Muscle layer of colon (tissue), 2 donors: Measurements from ENCODE around the gene ATG16L2.
"Not testable (repeated sequence)": the region's sequence is repeated elsewhere in the genome, so short reads cannot be mapped to it uniquely, and the experiment has no call there.

Source experiments
- H3K27ac ChIP-seq: one replicate; pipeline ENCODE4 v1.7.0; 2013; ENCODE audit warnings: low read depth, mild to moderate bottlenecking, low read length, moderate library complexity
- H3K27me3 ChIP-seq, 2 donors: one replicate each; pipeline ENCODE4 v1.7.0; 2013; ENCODE audit warnings: low read length in 2 of 2, mild to moderate bottlenecking in 2 of 2; ENCODE audit not compliant: insufficient read depth in 2 of 2, control insufficient read depth in 1 of 2
- H3K36me3 ChIP-seq: one replicate; pipeline ENCODE4 v1.7.0; 2013; ENCODE audit warnings: mild to moderate bottlenecking, low read length; ENCODE audit not compliant: insufficient read depth
- H3K4me1 ChIP-seq: one replicate; pipeline ENCODE4 v1.7.0; 2013; ENCODE audit warnings: mild to moderate bottlenecking, low read length; ENCODE audit not compliant: insufficient read depth
- H3K4me3 ChIP-seq, 2 donors: one replicate each; pipeline ENCODE4 v1.7.0; 2013; ENCODE audit warnings: low read length in 2 of 2, low read depth in 1 of 2, mild to moderate bottlenecking in 1 of 2, moderate library complexity in 1 of 2
- H3K9ac ChIP-seq: one replicate; pipeline ENCODE4 v1.7.0; 2013; ENCODE audit warnings: low read length
- H3K9me3 ChIP-seq: one replicate; pipeline ENCODE4 v1.7.0; 2013; ENCODE audit warnings: mild to moderate bottlenecking, low read length
- donor health status: abdominal sarcoma.
- donor health status: Adenocarcinoma of cecum.

The ATG16L2 gene

GRCh38 chr11:72781313-72782080, 32.7 kb upstream of the ATG16L2 start:
- peaks cover 21% of the 10 kb centered on the region for H3K4me1 ChIP-seq
- no peaks in the 10 kb centered on the region for H3K9me3 ChIP-seq
- no peak overlapping the region for H3K9ac ChIP-seq
- H3K36me3 ChIP-seq = no peaks in the 10 kb centered on the region
- H3K27ac ChIP-seq = peak overlapping the region; percentile 34
- H3K4me3 ChIP-seq = peak overlapping the region; percentile 64 to 71
- H3K27me3 ChIP-seq = no peaks in the 10 kb centered on the region

- Histone ChIP-seq H3K9me3 (no peaks in the 10 kb centered on the region), H3K36me3 (no peaks in the 10 kb centered on the region), H3K9ac (no peak overlapping the region), H3K27me3 (no peaks in the 10 kb centered on the region), H3K4me3 (peak overlapping the region; percentile 20 to 38), H3K4me1 (peaks cover 21% of the 10 kb centered on the region), H3K27ac (no peak overlapping the region)
These were observed 31.9 kb upstream of the ATG16L2 start for GRCh38 chr11:72782081-72782920.

GRCh38 chr11:72783144-72783905, 30.9 kb upstream of the ATG16L2 start:
- Histone ChIP-seq H3K9ac (no peak overlapping the region), H3K36me3 (no peaks in the 10 kb centered on the region), H3K9me3 (no peaks in the 10 kb centered on the region), H3K4me1 (peaks cover 21% of the 10 kb centered on the region), H3K27ac (no peak overlapping the region), H3K27me3 (no peaks in the 10 kb centered on the region), H3K4me3 (no peak overlapping the region)

- H3K4me1 ChIP-seq = peaks cover 18% of the 10 kb centered on the region
- no peak overlapping the region for H3K27ac ChIP-seq
- no peaks in the 10 kb centered on the region for H3K27me3 ChIP-seq
- no peaks in the 10 kb centered on the region for H3K9me3 ChIP-seq
- no peak overlapping the region for H3K4me3 ChIP-seq
- H3K9ac ChIP-seq = no peak overlapping the region
- H3K36me3 ChIP-seq = no peaks in the 10 kb centered on the region
These were observed 29.5 kb upstream of the ATG16L2 start for GRCh38 chr11:72784662-72785061.

GRCh38 chr11:72786305-72787215, 27.7 kb upstream of the ATG16L2 start:
- Histone ChIP-seq H3K4me1 (peaks cover 6% of the 10 kb centered on the region), H3K9me3 (no peaks in the 10 kb centered on the region), H3K36me3 (no peaks in the 10 kb centered on the region), H3K4me3 (no peak overlapping the region), H3K27me3 (no peaks in the 10 kb centered on the region), H3K27ac (no peak overlapping the region), H3K9ac (no peak overlapping the region)

GRCh38 chr11:72787216-72788104, 26.8 kb upstream of the ATG16L2 start:
- Histone ChIP-seq H3K27ac (no peak overlapping the region), H3K4me1 (peaks cover 3% of the 10 kb centered on the region), H3K27me3 (no peaks in the 10 kb centered on the region), H3K9me3 (no peaks in the 10 kb centered on the region), H3K36me3 (no peaks in the 10 kb centered on the region), H3K9ac (no peak overlapping the region), H3K4me3 (no peak overlapping the region)

GRCh38 chr11:72788241-72788640, 26.0 kb upstream of the ATG16L2 start:
- H3K27me3 ChIP-seq = no peaks in the 10 kb centered on the region
- peaks cover 10% of the 10 kb centered on the region for H3K4me1 ChIP-seq
- H3K4me3 ChIP-seq = no peak overlapping the region
- H3K36me3 ChIP-seq = no peaks in the 10 kb centered on the region
- no peak overlapping the region for H3K27ac ChIP-seq
- no peaks in the 10 kb centered on the region for H3K9me3 ChIP-seq
- no peak overlapping the region for H3K9ac ChIP-seq

- Histone ChIP-seq H3K4me1 (peaks cover 12% of the 10 kb centered on the region), H3K9ac (no peak overlapping the region), H3K27ac (no peak overlapping the region), H3K36me3 (no peaks in the 10 kb centered on the region), H3K27me3 (no peaks in the 10 kb centered on the region), H3K9me3 (no peaks in the 10 kb centered on the region), H3K4me3 (no peak overlapping the region)
These were observed 24.6 kb upstream of the ATG16L2 start for GRCh38 chr11:72789493-72790131.

- not testable (repeated sequence) for H3K9me3 ChIP-seq, H3K4me3 ChIP-seq, H3K9ac ChIP-seq, H3K36me3 ChIP-seq, H3K27me3 ChIP-seq, H3K27ac ChIP-seq
- H3K4me1 ChIP-seq = peaks cover 12% of the 10 kb centered on the region
These were observed 23.0 kb upstream of the ATG16L2 start for GRCh38 chr11:72791228-72791627.
